GM12874 (cell line): ENCODE measurements around the gene PRM1.

Experiments
- TF ChIP-seq, protein P1 (sequence below): IDR thresholded peaks from 2 replicates; pipeline ENCODE4 v1.5.1; 2011; ENCODE audit warnings: low read depth, mild to moderate bottlenecking, control low read depth, low read length, moderate library complexity; ENCODE audit not compliant: insufficient read depth

Gene PRM1

GRCh38 chr16:11312718-11313492 is 31.8 kb upstream of the PRM1 start:
- TF ChIP-seq, protein P1, sequence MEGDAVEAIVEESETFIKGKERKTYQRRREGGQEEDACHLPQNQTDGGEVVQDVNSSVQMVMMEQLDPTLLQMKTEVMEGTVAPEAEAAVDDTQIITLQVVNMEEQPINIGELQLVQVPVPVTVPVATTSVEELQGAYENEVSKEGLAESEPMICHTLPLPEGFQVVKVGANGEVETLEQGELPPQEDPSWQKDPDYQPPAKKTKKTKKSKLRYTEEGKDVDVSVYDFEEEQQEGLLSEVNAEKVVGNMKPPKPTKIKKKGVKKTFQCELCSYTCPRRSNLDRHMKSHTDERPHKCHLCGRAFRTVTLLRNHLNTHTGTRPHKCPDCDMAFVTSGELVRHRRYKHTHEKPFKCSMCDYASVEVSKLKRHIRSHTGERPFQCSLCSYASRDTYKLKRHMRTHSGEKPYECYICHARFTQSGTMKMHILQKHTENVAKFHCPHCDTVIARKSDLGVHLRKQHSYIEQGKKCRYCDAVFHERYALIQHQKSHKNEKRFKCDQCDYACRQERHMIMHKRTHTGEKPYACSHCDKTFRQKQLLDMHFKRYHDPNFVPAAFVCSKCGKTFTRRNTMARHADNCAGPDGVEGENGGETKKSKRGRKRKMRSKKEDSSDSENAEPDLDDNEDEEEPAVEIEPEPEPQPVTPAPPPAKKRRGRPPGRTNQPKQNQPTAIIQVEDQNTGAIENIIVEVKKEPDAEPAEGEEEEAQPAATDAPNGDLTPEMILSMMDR: no peak

GRCh38 chr16:11310997-11311561 is 29.9 kb upstream of the PRM1 start:
- TF ChIP-seq, protein P1: no peak

DNA sequence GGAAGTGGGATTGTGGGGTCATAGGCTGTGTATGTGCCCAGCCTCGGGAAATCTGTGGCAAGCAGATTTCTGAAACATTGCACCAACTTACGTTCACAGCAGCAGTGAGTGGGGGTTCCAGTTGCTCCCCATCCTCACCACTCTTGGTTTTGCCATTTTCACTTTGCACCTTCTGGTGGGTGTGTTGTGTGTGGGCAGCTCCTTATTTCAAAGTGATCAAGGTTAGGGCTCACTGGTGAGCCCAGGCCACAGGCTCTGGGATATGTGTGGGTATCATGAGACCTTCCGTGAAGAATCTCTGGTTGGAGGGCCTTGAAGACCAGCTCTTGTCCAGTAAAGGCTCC is 29.5 kb upstream of the PRM1 start:
- TF ChIP-seq, protein P1: no peak

DNA sequence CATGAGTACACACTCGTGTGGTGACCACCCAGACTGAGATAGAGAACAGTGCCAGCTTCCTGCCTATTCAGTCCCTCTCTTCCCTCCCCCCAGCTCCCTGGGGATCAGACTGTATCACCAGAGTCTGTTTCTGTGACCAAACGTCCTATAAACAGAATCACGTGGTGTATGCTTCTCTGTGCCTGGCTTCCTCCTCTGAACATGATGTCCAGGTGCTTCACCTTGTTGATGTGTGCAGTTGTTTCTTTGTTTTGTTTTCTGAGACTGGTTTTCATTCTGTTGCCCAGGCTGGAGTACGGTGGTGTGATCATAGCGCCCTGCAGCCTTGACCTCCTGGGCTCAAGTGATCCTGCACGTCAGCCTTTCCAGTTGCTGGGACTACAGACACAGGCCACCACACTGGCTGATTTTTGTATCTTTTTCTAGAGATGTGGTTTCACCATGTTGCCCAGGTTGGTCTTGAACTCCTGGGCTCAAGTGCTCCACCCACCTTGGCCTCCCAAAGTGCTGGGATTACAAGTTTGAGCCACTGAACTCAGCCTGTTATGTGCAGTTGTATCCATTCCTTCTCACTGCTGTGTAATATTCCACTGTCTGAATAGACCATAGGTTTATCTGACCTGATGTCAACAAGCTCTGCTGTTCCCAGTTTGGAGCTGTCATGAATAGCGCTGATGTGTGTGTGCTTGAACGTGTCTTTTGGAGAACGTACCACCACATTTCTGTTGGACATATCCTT is 28.9 kb upstream of the PRM1 start:
- TF ChIP-seq, protein P1: no peak

GRCh38 chr16:11308493-11309283 is 27.6 kb upstream of the PRM1 start:
- TF ChIP-seq, protein P1: no peak

GRCh38 chr16:11307639-11308492 is 26.7 kb upstream of the PRM1 start:
- TF ChIP-seq, protein P1: no peak
